GM20000 (cell line): ENCODE results near the gene GDF15.

Experiments
- DNase-seq: peaks from one replicate; pipeline ENCODE4 v3.0.0; 2012; ENCODE audit warnings: low spot score
- TF ChIP-seq, protein P1 (sequence below): IDR thresholded peaks from 2 replicates; pipeline ENCODE4 v1.5.1; 2012; ENCODE audit warnings: mild to moderate bottlenecking, control low read depth; ENCODE audit errors: extremely low read depth, missing control alignments

GDF15 gene

GRCh38 chr19:18432275-18433014, 46.5 kb downstream of the GDF15 start:
- DNase-seq, result no peak
- TF ChIP-seq, protein P1, sequence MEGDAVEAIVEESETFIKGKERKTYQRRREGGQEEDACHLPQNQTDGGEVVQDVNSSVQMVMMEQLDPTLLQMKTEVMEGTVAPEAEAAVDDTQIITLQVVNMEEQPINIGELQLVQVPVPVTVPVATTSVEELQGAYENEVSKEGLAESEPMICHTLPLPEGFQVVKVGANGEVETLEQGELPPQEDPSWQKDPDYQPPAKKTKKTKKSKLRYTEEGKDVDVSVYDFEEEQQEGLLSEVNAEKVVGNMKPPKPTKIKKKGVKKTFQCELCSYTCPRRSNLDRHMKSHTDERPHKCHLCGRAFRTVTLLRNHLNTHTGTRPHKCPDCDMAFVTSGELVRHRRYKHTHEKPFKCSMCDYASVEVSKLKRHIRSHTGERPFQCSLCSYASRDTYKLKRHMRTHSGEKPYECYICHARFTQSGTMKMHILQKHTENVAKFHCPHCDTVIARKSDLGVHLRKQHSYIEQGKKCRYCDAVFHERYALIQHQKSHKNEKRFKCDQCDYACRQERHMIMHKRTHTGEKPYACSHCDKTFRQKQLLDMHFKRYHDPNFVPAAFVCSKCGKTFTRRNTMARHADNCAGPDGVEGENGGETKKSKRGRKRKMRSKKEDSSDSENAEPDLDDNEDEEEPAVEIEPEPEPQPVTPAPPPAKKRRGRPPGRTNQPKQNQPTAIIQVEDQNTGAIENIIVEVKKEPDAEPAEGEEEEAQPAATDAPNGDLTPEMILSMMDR, result no peak

DNA sequence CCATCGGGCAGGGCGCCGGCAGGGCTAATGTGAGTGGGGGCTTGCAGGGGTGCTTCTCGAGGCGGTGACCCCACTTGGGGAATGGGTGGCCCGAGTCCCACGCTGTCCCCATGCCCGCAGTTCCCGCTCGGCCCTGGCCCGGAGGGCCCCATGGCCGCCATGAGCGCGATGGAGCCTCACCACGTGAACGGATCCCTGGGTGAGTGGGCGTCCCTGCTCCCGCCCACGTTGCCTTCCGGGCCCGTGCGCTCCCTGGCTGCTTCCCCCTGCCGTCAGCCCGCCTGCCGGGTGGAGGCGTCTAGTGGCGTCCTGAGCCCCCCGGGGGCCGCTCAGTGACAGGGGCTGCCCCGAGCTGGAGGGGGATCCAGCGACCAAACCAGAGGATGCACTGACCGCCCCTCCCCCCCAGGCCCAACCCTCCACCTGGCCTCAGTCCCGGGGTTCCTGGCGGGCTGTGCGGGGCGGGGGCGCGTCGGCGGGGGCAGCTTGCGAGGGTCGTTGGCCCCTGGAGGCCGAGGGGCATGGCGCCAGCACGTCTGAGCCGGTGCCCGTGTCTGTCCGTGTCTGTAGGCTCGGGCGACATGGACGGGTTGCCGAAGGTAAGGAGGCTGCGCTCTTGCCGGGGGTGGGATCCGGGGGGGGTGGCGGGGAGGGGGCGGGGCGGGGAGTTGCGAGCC, 47.2 kb downstream of the GDF15 start:
- TF ChIP-seq, protein P1, result no peak
- DNase-seq, result peak; percentile 80

- TF ChIP-seq, protein P1, result no peak
- no peak for DNase-seq
Observed at GRCh38 chr19:18433735-18434398, 47.9 kb downstream of the GDF15 start.

GRCh38 chr19:18434411-18435175, 48.6 kb downstream of the GDF15 start:
- TF ChIP-seq, protein P1, result no peak
- DNase-seq, result no peak

DNA sequence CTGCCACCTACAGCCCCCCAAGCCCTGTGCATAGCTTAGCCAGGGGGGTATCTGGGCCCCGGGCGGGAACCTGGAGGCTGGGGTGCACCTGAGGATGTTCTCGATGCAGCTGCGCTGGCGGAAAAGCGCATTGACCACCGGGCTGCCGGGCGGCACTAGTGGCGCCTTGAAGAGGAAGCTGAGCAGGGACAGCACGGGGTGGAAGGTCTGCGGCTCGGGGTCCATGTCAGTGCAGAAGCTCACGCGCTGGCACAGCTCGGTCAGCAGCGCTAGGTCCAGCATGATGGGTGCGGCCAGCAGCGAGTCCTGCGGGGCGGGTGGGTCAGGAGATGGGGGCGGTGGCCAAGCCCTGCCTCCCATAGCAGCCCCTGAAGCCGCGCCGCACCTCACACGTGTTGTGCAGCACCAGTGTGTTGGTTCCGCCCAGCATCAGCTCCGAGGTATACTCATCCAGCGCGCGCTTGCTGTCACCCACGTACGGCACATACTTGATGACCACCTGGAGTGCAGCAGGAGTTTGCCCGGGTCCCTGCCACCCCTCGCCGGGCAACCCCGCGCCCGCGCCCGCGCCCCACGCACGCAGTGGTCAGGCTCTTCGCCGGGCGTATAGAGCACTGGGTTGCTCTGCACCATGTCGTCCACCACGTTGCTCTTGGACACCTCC, 49.4 kb downstream of the GDF15 start:
- DNase-seq, result no peak
- TF ChIP-seq, protein P1, result no peak

- TF ChIP-seq, protein P1, result no peak
- DNase-seq, result no peak
Observed at GRCh38 chr19:18435842-18436670, 50.1 kb downstream of the GDF15 start.
